Nephron progenitor cell (in vitro differentiated cells): ENCODE measurements around the gene ALMS1.

Experiments
- DNase-seq: peaks from one replicate; pipeline ENCODE4 v3.0.0; 2021
- H3K27ac Mint-ChIP-seq: 2 replicates; pipeline ENCODE4 v1.8.0; 2021; ENCODE audit warnings: mild to moderate bottlenecking, moderate library complexity, mixed read lengths
- H3K27me3 Mint-ChIP-seq: 2 replicates; pipeline ENCODE4 v1.8.0; 2021; ENCODE audit warnings: mild to moderate bottlenecking, low read depth, mixed read lengths; ENCODE audit not compliant: poor library complexity
- H3K36me3 Mint-ChIP-seq: 2 replicates; pipeline ENCODE4 v1.8.0; 2021; ENCODE audit warnings: low read depth, mixed read lengths
- H3K4me1 Mint-ChIP-seq: 2 replicates; pipeline ENCODE4 v1.8.0; 2021; ENCODE audit warnings: mixed read lengths
- H3K4me3 Mint-ChIP-seq: 2 replicates; pipeline ENCODE4 v1.8.0; 2021; ENCODE audit warnings: mild to moderate bottlenecking, moderate library complexity, mixed read lengths
- H3K9me3 Mint-ChIP-seq: 2 replicates; pipeline ENCODE4 v1.8.0; 2021; ENCODE audit warnings: mild to moderate bottlenecking, moderate library complexity, mixed read lengths
- CTCF ChIP-seq: fragments of 200-600 bp; sonication (generic); IDR thresholded peaks from 2 replicates; pipeline ENCODE4 v1.5.0; 2021; ENCODE audit warnings: antibody characterized with exemption

ALMS1 gene

GRCh38 chr2:73350035-73350691, 35.5 kb upstream of the ALMS1 start:
- H3K36me3 Mint-ChIP-seq, result no peaks in the 10 kb centered on the region
- peaks cover 52% of the 10 kb centered on the region for H3K27me3 Mint-ChIP-seq
- H3K4me3 Mint-ChIP-seq, result no peak overlapping the region
- DNase-seq, result no peak
- H3K27ac Mint-ChIP-seq, result no peak overlapping the region
- H3K4me1 Mint-ChIP-seq, result no peaks in the 10 kb centered on the region
- TF ChIP-seq CTCF, result no peak
- H3K9me3 Mint-ChIP-seq, result no peaks in the 10 kb centered on the region

GRCh38 chr2:73356097-73356496, 29.5 kb upstream of the ALMS1 start:
- no peak for TF ChIP-seq CTCF
- H3K27me3 Mint-ChIP-seq, result peaks cover 28% of the 10 kb centered on the region
- H3K9me3 Mint-ChIP-seq, result peaks cover 5% of the 10 kb centered on the region
- DNase-seq, result no peak
- H3K4me1 Mint-ChIP-seq, result no peaks in the 10 kb centered on the region
- H3K4me3 Mint-ChIP-seq, result no peak overlapping the region
- H3K36me3 Mint-ChIP-seq, result no peaks in the 10 kb centered on the region
- H3K27ac Mint-ChIP-seq, result no peak overlapping the region

- Mint-ChIP-seq H3K4me1 (no peaks in the 10 kb centered on the region), H3K9me3 (peaks cover 5% of the 10 kb centered on the region), H3K36me3 (no peaks in the 10 kb centered on the region), H3K27ac (no peak overlapping the region), H3K4me3 (no peak overlapping the region), H3K27me3 (peaks cover 48% of the 10 kb centered on the region)
- DNase-seq, result no peak
- TF ChIP-seq CTCF, result peak; percentile 46
Observed at GRCh38 chr2:73359915-73360697, 25.5 kb upstream of the ALMS1 start.

- Mint-ChIP-seq H3K4me1 (no peaks in the 10 kb centered on the region), H3K27ac (no peak overlapping the region), H3K36me3 (no peaks in the 10 kb centered on the region), H3K4me3 (no peak overlapping the region), H3K9me3 (no peaks in the 10 kb centered on the region), H3K27me3 (peaks cover 56% of the 10 kb centered on the region)
- DNase-seq, result no peak
- TF ChIP-seq CTCF, result no peak
Observed at GRCh38 chr2:73366060-73366459, 19.6 kb upstream of the ALMS1 start.

GRCh38 chr2:73368781-73369180, 16.9 kb upstream of the ALMS1 start:
- H3K27me3 Mint-ChIP-seq, result peaks cover 56% of the 10 kb centered on the region
- H3K9me3 Mint-ChIP-seq, result no peaks in the 10 kb centered on the region
- no peaks in the 10 kb centered on the region for H3K36me3 Mint-ChIP-seq
- no peak overlapping the region for H3K4me3 Mint-ChIP-seq
- no peak overlapping the region for H3K27ac Mint-ChIP-seq
- TF ChIP-seq CTCF, result no peak
- DNase-seq, result no peak
- H3K4me1 Mint-ChIP-seq, result no peaks in the 10 kb centered on the region
